CD4-positive, alpha-beta T cell treated with Interleukin-4 for 4 hours (primary cell): ENCODE results near the gene SIGLEC14.
"Not testable (repeated sequence)": the region's sequence is repeated elsewhere in the genome, so short reads cannot be mapped to it uniquely, and the experiment has no call there.

Experiments used
- DNase-seq: peaks from one replicate; pipeline ENCODE4 v3.0.0-alpha.2; 2020

The SIGLEC14 gene, protein sequence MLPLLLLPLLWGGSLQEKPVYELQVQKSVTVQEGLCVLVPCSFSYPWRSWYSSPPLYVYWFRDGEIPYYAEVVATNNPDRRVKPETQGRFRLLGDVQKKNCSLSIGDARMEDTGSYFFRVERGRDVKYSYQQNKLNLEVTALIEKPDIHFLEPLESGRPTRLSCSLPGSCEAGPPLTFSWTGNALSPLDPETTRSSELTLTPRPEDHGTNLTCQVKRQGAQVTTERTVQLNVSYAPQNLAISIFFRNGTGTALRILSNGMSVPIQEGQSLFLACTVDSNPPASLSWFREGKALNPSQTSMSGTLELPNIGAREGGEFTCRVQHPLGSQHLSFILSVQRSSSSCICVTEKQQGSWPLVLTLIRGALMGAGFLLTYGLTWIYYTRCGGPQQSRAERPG

DNA sequence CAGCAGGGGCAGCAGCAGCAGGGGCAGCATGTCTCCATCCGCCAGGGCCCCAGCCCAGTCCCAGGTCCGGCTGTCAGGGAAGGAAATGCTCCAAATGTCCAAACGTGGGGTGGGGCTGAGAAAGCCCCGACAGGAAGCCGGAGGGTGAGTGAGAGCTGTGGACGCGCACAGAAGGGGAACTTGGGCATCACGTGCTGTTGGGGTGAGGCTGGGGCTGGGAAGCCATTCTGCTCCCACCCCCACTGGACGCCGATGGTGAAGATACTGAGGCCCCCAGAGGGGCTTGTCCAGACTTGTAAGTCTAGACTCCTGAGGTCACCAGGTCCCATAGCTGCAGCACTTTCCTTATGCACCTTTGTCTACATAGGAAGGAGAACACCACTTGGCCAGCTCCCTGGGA, at the start of gene SIGLEC14:
Gene SIGLEC14, minus strand, starts transcription at position 96 of the 400 bp plus-strand sequence. Its CDS starts 66 bp downstream, at position 30.
- not testable (repeated sequence) for DNase-seq

- no peak for DNase-seq
These were observed 49.2 kb upstream of the SIGLEC14 start for GRCh38 chr19:51695702-51696315.

- no peak for DNase-seq
These were observed 48.5 kb upstream of the SIGLEC14 start for GRCh38 chr19:51695088-51695487.

DNA sequence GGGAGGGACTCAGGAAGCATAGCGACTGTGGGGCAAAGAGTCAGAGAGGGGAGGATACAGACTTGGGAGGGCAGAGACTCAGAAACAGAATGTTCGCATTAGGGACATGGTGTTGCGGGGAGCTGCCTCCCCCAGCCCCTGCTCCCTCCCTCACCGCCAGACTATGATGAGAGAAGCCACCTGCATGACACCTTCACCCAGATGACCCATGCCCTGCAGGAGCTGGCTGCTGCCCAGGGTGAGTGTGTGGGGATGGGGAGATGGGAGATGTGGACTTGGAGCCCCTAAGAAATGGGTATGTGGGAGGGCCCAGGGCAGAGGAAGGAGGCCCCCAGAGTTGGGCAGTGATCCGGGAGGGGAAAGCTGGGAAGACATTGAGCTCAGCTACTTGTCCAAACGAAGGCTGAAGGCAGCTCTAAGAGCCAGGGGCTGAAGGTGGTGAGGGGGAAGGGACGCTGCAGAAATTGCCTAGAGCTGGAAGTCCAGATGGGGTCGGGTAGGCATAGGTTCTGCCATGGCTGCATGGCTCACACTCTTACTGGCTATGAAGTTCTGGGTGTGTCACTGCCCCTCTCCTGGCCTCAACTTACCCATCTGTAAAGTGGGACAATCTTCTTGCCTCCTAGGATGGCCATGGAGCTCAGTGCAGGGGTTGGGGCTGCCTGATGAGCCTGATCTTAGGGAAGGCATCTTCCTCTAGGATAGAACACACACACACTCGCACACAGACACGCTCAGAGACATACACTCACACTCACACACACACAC, 47.9 kb upstream of the SIGLEC14 start:
- DNase-seq, result no peak

DNA sequence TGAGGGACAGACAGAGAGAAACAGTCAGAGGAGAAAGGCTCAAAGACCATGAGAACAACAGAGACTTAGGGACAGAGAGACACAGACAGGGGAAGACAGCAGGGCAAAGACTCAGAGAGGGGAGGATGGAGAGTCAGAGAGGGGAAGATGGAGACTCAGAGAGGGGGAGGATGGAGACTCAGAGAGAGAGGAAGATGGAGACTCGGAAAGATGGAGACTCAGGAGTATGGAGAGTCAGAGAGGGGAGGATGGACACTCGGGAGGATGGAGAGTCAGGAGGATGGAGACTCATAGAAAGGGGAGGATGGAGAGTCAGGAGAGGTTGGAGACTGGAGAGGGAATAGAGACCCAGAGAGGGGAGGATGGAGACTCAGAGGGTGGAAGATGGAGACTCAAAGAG, 47.2 kb upstream of the SIGLEC14 start:
- DNase-seq, result no peak

DNA sequence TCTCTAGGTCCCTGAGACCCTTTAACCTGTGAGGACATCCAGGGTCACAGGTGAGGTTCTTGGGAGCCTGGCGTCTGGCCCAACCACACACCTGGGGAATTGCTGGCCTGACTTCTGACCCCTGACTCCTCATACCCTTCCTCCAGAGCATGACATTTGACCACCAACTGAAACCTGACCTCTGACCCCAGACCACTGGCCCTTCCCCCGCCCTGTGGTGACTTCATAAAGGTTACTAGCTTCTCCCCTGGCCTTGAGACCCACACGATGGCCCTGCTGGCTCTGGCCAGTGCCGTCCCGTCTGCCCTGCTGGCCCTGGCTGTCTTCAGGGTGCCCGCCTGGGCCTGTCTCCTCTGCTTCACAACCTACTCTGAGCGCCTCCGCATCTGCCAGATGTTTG, 46.6 kb upstream of the SIGLEC14 start, which contains the start of gene SPACA6:
Gene SPACA6, plus strand, starts transcription at position 71 of the 400 bp plus-strand sequence. Its CDS starts 197 bp downstream, at position 268.
- DNase-seq, result no peak

GRCh38 chr19:51692468-51692867, 45.8 kb upstream of the SIGLEC14 start:
- DNase-seq, result no peak

DNA sequence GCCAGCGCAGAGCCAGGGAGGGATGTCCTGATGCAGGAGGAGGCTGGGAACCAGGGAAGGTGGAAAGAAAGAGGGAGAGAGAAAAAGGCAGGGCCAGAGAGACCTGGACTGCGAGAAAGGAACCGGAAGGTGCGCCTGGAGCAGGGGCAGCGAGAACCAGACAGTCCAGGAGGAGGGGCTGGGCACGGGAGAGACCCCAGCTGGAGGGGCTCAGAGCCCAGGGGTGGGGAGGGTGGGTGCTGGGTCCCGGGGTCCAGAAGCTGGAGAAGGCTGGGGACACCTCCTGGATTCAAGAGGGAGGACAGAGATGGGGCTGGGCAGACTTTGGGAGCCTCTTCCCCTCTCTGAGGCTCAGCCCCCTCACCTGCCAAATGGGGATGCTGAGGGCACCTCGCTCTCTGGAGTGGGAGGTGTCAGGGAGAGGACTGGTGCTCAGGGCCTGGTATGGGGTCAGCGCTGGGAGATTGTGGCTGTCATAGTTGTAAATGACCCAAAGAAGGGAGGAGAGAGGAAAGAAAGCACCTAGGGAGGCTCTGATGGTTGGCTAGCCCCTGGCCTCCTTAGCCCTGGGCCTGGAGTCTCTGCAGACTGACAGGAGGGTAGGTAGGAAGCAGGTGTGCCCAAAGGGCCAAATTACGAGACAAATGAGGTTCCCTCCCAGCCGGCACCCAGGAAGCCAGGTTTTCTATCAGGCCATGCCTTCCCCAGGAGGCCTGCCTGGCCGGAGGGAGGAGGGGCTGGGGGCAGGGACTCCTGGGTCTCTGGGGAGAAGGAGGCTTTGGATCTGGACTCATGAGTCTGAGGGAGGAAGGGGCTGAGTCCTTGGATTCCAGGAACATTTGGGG, 45.2 kb upstream of the SIGLEC14 start:
- DNase-seq, result no peak

DNA sequence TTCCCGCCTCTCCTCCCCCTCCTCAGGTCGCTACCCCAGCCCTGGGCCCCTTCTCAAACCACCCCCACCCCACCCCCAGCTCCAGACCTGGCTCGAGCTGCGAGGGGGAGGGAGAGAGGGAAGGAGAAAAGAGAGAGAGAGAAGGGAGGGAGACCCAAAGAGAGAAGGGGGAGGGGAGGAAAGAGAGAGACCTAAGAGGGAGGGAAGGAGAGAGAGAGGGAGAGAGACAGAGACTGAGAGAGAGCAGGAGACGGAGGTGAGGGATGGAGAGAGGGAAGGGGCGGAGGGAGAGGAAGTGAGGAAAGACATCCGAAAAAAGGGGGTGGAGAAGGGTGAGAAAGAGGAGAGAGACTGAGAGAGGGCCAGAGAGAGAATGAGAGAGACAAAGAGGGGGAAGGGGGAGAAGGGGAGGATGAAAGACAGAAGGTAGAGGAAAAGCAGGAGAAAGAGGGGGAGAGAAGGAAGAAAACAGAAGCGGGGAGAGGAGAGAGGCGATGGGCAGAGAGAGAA, 44.5 kb upstream of the SIGLEC14 start:
- DNase-seq, result no peak

DNA sequence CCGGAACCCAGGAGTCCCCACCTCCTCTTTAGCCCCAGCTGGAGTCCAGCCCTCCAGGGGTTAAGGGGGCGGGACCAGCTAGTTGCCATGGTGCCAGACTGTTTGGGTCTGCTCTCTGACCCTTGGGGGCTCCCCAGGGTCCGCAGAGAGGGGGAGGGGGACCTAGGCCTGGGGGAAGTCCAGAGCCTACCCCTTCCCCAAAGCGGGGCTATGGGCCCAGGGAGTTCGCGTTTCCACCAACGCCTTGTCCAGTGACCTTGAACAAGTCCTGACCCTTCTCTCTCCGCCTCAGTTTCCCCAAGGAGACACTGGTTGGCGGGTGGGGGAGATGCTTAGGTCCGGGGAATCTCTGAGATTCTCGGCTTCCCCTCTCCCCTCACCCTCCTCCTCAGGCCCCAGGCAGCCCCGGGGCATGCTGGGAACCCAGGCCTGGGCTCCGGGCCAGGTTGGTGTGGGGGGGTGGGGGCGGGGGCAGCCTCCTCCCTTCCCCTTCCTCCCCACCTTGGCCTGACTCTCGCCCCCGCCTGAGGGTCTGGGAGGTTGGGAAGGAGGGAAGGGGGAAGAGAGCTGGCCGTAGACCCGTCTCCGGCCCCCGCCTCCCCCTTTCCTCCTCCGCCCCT, 43.9 kb upstream of the SIGLEC14 start:
- peak; percentile 85 for DNase-seq

GRCh38 chr19:51689751-51690453, 43.3 kb upstream of the SIGLEC14 start:
- DNase-seq, result no peak

DNA sequence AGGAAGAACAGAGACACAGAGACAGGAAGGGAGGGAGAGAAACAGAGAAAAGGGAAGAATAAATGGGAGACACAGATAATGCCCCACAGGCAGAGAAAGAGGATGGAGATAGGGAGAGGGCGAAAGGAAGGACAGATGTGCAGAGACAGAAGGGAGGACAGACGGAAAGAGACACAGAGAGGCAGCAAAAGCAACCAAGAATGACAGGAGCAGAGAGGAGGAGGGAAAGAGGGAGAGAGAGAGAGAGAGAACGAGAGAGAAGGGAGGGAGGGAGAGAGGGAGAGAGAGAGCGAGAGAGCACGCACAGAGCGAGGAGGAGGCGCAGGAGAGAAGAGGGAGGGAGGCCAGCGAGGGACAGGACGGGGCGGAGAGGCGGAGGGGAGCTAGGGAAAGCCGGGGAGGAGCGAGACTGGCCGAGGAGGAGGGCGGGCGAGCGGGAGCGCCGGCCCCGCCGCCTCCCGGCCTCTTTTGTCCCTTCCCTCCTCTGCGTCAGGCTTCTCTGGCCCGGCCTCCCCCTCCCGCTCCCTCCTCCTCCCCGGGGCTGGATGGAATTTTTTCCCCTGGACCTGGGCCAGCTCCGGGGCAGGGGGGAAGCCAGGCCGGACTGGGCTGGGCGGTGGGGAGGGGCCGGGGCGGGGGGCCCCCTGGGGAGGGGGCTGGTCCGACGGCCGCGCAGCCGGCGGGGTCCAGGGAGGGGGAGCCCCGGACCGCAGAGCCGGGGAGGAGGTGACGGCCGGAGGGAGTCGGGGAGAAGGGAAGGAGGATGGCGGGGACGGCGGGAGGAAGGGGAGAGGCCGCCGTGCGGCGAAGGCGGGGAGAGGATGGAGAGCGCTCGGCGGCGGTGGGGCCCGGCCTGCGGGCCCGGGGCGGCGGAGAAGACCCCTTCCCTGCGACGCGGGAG, 42.3 kb upstream of the SIGLEC14 start:
- no peak for DNase-seq

DNA sequence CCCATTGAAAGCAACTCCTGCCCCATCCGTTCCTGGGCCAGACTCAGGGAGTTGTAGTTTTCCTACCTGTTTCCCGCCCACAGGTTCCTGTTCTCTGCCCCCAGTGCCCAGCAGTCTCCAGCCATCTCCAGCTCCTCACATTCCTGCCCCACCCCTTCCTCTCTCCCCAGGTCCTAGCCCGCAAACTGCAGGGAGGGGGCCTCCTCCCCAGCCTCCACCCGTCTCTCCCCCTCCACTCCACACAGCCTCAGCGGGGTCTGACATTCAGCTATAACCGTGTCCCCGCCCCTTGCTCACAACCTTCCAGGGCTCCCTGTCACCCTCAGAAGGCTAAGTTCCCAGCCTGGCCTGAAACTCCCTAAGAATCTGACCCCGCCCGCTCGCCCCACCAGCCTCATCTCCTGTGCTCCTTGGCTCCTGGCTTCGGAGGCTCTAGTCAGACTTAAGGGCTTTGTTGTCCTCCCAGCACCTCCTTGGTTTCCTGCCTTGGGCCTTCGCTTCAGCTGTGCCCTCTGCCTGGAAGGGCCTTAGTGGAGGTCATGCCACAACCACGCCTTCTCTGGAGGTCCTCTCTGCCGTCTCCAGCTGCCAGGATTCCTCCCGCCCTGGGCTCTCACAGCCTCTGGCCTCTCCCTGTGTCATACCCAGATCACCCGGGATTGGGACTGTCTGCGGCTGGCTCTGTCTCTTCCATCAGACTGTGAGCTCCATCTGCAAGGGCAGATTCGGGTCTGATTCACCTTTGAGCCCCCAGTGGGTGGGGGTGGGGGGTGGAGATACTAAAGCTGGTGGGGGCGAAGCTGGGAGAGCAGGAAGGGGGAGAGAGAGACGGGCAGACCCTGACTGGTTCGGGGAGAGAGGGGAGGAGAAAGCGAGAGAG, 41.4 kb upstream of the SIGLEC14 start:
- DNase-seq, result no peak

GRCh38 chr19:51686171-51686570, 39.5 kb upstream of the SIGLEC14 start:
- no peak for DNase-seq

GRCh38 chr19:51681286-51681941, 34.8 kb upstream of the SIGLEC14 start:
- DNase-seq, result no peak

DNA sequence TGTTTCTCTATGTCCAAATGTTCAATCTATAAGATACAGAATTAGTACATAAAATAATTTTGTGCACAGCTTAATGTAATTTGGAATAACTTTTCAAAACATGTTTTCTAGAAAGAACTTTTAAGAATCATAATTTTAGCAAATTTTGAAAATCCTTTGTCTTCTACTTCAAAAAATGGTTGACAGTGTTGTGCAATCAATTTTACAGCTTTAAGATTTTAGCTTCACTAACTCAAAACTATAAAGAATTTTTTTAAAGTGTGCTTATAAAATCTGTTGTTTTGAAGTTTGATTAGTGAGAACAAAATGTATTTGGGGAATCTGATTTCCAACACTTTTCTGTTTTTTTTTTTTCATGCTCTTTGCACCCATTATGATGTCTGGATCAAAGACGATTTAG, 33.8 kb upstream of the SIGLEC14 start:
- DNase-seq, result no peak

- DNase-seq, result no peak
These were observed 30.0 kb upstream of the SIGLEC14 start for GRCh38 chr19:51676566-51677083.

DNA sequence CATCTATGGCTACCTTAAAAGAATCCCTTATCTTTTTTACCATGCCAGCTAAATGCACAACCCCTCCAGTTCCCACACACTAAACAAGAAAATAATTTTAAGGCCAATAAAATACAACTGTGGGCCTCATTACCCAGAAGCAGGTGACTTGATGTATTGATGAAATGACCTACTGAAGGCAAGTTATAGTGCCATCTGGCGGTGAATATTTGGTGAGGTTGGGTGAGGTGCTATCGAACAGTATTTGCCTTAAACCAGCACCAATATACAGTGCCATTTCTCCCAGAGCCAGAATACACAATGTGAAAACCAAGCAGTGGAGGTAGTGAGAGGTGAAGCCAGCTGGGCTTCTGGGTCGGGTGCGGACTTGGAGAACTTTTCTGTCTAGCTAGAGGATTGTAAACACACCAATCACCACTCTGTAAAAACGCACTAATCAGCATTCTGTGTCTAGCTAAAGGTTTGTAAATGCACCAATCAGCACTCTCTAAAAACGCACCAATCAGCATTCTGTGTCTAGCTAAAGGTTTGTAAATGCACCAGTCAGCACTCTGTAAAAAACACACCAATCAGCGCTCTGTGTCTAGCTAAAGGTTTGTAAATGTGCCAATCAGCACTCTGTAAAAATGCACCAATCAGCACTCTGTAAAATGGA, 29.4 kb upstream of the SIGLEC14 start:
- DNase-seq, result not testable (repeated sequence)
